NCI-H2196 (cell line): ENCODE measurements around the gene PALS1.

Source experiments
- DNase-seq: peaks from one replicate; lab custom pipeline; 2025; ENCODE audit not compliant: unreplicated experiment; lab: John Stamatoyannopoulos, UW

The PALS1 gene

DNA sequence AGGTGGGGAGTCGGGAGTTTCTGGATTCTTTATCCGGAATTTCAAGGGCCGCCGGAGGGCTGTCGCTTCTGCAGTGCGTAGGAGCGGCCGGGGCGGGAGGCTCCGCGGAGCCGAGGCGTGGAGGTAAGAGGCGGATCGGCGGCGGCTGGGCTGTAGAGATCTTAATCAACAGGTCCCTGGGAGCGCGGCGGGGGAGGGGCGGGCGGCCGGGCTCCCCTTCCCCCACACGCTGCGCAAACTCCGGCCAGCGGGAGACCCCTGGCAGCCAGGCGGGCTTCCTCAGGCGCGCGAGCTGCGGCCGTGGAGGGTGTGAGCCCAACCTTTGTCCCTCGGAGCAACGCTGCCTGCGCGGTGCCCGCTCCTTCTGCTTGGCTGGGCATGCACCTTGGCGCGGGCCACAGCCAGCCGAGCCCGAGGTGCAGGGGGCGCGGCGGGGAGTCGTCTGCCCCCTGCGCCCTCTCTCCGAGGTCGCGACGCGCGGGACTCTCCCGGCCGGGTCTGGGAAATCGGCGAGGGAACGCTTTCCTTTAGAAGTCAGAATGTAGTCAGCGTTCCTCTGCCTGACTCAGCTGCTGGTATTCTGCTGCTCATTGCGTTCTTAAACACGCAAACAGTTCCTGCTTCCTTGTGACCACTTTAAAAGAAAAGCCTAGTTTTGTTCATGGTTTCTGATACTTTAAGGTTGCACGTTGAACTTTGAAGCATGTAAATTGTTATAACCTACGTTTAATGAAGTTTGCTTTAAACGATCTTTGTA is at the start of gene PALS1:
PALS1 (plus strand) TSS at position 25 of the 757 bp plus-strand sequence. CDS start 37,736 bp downstream, outside the sequence.
- DNase-seq = peak; percentile 71

DNA sequence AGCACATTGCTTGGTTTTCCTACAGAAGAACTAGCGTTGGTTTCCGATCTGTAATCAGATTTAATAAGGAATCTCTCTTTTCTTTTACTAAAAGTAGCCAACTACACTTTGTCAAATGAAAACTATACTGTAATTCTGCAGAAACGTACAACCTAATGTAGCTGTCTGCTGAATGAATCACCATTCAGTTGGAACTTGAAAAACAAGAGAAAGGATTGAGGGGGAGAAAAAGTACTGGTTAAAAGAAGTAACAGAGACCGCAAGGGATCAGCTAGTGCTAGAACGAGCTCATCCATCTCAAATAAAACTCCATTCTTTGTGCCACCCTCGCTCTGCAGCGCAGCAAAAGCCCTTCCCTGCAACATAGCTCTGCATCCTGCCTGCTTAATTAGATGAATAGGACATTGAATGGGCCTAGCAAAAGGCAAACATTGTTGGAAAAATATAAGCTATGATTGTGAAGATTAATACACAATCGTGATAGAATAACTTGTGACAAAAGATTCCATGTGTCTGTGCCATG is 49.4 kb upstream of the PALS1 start:
- no peak for DNase-seq

DNA sequence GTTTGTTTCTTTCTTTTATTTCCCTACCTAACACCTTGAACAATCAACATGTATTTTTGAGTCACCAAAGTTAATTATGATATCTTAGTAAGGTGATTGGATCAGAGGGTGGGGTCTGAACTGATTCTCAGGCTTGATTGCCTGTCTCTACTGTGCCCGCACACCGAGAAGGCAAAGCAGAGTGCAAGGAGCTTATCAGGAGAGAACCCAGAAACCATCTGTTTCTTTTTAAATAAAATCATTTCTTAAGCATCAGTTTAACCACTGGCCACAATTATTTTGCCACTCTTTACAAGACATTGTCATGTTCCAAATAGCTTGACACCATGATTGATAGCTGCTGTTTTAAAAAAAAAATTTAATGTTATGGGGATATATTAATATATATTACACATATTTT is 48.9 kb upstream of the PALS1 start:
- no peak for DNase-seq

DNA sequence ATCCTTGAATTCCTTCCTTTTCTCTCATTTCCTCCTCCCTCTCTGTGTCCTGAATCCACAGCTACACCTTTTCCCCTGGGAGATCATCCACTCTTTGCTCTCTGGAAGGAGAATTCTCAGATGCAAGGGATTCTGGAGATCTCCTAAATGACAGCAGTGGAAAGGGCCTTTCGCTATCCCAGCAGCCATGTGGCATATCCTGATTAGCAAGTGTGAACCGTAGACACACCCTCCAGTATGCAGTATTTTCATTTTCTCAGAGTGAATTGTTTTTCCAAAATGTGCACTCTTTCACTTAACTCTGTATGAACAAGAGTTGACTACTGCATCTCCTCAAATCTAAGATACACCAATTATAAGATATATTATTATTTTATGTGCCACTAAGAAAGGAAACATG is 46.0 kb upstream of the PALS1 start:
- no peak for DNase-seq

GRCh38 chr14:67199016-67199415 is 42.2 kb upstream of the PALS1 start:
- no peak for DNase-seq

DNA sequence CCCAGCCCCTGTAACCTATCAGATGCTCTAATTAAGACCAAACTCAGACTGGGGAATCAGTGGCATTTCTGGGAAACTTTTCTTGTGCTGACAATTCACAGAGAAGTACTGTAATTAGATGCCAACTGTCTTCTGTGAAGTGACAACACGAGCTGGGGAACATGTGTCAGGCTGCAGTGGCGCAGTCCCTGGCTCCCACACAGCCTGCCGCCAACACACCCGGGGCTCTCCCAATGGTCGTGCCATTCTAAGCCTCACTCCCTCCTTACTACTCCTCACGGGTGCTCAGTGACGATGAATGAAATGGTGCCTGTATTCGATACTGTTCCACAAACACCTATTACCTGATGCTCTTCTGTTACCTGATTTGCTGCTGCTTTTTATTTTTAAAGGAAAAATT is 33.4 kb upstream of the PALS1 start:
- DNase-seq = no peak

DNA sequence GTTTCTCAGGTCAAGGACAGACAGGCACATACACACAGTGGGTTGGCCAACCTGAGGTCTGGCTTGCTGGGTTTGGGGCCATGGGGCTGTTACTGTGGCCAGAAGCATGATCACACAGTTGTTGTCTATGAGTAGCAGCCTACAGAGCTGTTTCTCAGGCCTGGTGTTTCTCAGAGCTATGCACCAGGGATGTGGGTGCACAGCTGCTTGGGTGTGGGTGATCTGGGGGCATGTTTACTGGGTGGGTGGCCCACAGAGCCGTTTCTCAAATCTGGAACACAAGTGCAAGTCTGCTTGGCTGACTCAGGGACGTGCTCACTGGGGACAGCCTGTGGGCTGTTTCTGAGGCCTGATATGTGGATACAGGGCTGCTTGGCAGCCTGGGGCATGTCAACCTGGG is 23.1 kb upstream of the PALS1 start:
- DNase-seq = no peak

DNA sequence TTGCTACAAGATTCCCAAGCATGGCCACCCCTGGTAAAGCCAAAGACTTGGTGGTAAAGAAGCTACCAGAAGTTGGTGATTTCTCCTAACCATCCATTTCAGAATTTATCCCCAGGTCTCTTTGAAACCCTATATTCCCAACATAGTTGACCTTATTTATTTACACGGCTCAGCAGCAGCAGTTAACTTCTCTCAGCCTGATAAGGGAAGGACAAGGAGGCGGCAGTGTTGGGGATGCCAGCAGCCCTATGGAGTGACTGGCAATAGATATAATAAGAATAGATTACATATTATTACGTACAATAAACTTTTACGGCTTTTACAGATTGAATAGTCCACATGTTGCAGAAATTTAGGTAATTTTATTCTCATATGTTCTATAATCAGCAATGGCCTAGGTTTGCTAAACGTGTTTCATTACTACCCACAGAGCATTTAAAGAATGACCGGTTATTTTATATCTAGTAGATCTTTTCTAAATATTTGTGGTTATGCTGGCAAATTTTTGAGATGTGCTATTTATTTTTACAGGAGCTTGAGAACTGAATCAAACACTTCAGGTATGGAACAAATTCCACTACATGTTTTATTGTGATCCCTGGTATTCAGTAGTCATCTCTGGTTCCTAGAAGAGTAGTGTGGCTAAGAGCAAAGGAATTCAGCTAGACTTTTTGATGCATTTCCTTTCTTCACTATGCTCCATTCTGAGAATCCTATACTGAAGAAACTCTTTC is 19.8 kb upstream of the PALS1 start:
- no peak for DNase-seq

- no peak for DNase-seq
Observed at GRCh38 chr14:67221982-67222328, 19.3 kb upstream of the PALS1 start.

DNA sequence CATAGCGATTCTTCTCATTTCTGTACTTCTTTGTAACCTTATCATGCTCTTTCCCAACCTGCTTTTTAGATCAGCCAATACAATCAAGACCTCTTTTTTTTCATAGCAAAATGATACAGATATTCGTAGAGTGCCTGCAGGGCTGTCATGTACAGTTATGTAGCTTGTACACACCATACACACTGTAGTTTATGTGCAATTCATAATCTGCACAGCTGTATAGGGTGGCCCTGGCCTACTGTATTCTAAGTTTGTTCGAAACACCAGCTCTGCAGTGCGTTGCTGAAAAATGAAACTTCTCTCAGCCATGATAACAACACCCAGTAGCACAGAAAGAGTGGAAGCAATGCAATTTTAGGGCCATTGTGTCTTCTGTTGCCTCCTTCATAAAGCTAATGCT is 15.7 kb upstream of the PALS1 start:
- no peak for DNase-seq

GRCh38 chr14:67228325-67228984 is 12.8 kb upstream of the PALS1 start:
- no peak for DNase-seq

DNA sequence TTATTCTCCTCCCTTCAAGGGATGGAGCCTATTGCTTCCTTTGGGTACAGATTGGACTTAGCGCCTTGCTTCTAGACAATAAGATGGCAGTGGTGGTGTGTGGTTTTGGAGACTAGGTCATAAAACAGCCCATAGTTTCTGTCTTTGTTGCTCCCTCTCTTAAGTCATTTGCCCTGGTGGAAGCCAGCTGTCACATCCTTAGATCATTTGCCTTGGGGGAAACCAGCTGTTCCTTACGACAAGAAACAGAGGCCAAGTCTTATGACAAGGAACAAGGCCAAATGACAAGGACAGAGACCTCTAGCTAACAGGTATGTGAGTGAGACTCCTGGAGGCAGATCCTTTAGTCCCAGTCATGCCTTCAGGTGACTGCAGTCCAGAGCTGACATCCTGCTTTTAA is 9.2 kb upstream of the PALS1 start:
- no peak for DNase-seq

GRCh38 chr14:67232621-67233020 is 8.6 kb upstream of the PALS1 start:
- DNase-seq = no peak

DNA sequence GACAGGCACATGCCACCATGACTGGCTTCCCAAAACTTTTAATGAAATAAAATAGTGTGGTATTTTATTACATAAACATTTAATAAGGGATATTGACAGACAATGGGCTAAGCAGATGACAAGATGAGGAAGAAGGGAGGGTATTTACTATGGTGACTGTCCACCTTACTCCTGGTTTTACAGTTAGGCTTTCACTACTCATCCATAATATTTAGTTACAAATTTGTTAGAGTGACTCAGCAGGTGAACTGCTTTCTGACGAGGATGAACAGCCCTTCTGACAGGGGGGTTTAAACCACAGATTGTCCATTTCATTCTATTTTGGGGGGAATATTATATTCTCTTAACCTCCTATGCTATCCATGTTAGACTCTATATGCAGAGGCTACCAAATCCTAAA is 3.6 kb upstream of the PALS1 start:
- DNase-seq = no peak

GRCh38 chr14:67239582-67239981 is 1.7 kb upstream of the PALS1 start:
- DNase-seq = no peak

- DNase-seq = peak; percentile 7
Observed at GRCh38 chr14:67240168-67240932, 885 bp upstream of the PALS1 start.

GRCh38 chr14:67240978-67241410 is 241 bp upstream of the PALS1 start:
- DNase-seq = peak; percentile 96

- DNase-seq = no peak
Observed at GRCh38 chr14:67242168-67242420, 859 bp downstream of the PALS1 start.

DNA sequence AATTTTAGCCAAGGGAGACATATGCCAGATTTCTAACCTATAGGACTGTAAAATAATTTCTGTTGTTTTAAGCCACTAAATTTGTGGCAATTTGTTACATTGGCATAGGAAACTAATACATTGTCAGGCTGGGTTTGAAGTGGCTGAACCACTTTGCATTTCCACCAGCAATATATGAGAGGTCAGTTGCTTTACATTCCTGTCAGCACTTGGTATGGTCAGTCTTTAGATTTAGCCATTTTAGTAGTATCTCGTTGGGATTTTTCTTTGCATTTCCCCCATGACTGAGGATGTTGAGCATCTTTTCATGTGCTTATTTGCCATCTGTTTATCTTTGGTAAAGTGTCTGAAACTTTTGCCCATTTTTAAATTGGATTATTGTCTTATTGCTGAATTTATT is 3.9 kb downstream of the PALS1 start:
- no peak for DNase-seq

DNA sequence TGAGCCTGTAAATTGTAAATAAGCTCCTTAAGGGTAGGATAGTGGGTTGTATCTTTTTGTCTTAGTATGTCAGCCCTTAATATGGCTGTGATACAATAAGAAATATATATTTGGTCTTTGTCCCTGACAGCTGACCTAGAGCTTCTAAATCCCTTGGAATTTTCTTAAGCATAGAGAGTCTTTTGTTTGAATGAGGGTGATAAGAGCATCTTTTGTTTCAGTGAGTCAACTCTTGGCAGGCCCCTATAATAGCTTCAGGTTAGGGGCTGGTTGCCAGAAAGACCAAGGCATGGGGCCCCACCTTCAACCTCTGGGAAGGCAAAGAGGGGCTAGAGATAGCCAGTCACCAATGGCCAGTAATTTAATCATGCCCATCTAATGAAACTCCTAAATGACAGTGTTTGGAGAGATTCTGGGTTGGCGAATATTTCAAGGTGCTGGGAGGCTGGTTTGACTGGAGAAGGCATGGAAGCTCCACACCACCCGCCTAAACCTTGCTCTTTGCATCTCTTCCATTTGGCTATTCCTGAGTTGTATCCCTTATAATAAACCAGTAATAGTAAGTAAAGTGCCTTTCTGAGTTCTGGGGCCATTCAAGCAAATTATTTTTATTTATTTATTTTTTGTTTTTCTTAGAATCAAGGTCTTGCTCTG is 10.5 kb downstream of the PALS1 start:
- DNase-seq = no peak

GRCh38 chr14:67253076-67253635 is 11.9 kb downstream of the PALS1 start:
- no peak for DNase-seq
